ENCODE data around the gene ADAM17.
"Not testable (repeated sequence)": the region's sequence is repeated elsewhere in the genome, so short reads cannot be mapped to it uniquely, and the experiment has no call there.

ADAM17 gene

DNA sequence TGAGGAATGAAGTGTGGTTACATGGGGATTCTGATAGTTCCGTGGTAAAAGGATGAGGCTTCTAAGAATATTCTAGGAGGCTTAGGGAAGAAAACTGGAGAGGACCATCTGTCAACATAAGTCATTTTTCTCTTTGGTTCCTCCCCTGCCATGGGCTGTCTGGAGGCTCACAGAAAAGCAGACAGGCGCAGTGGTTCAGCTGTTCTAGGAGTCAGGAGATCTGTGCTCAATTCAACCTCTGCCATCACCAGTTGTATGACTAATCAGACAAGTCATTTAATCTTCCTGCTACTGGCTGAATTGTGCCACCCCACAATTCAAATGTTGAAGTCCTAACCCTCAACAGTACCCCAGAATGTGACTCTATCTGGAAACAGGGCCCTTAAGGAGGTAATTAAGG, 36.4 kb downstream of the ADAM17 start:
- H3K27ac ChIP-seq, result no peak overlapping the region
- no peak for TF ChIP-seq CTCF (IDR thresholded peaks at IDR 0.05)
- H2AFZ ChIP-seq, result no peak overlapping the region
- peaks cover 6% of the 10 kb centered on the region for H3K4me1 ChIP-seq
- no peaks in the 10 kb centered on the region for H3K79me2 ChIP-seq
- no peaks in the 10 kb centered on the region for H3K27me3 ChIP-seq (ENCODE audit: control insufficient read depth, insufficient read depth, low read length)
- no peak overlapping the region for H3K4me3 ChIP-seq (ENCODE audit: low read depth, low read length)
- no peaks in the 10 kb centered on the region for H3K36me3 ChIP-seq (ENCODE audit: control insufficient read depth, insufficient read depth, low read length)
- H3K9ac ChIP-seq, result no peak overlapping the region
- no peak overlapping the region for H3K4me2 ChIP-seq (ENCODE audit: low read length)
- no peaks in the 10 kb centered on the region for H3K9me3 ChIP-seq (ENCODE audit: control insufficient read depth, low read length)

- Histone ChIP-seq H3K9ac (no peak overlapping the region), H3K4me2 (ENCODE audit: low read length) (no peak overlapping the region), H3K4me1 (peaks cover 6% of the 10 kb centered on the region), H2AFZ (no peak overlapping the region), H3K79me2 (no peaks in the 10 kb centered on the region), H3K36me3 (ENCODE audit: control insufficient read depth, insufficient read depth, low read length) (no peaks in the 10 kb centered on the region), H3K4me3 (ENCODE audit: low read depth, low read length) (no peak overlapping the region), H3K9me3 (ENCODE audit: control insufficient read depth, low read length) (no peaks in the 10 kb centered on the region), H3K27me3 (ENCODE audit: control insufficient read depth, insufficient read depth, low read length) (no peaks in the 10 kb centered on the region), H3K27ac (no peak overlapping the region)
- no peak for TF ChIP-seq CTCF (IDR thresholded peaks at IDR 0.05)
Measured at GRCh38 chr2:9518780-9519179, 36.9 kb downstream of the ADAM17 start.

- no peak overlapping the region for H3K9ac ChIP-seq
- no peak overlapping the region for H3K27ac ChIP-seq
- H3K27me3 ChIP-seq (ENCODE audit: control insufficient read depth, insufficient read depth, low read length), result no peaks in the 10 kb centered on the region
- no peaks in the 10 kb centered on the region for H3K36me3 ChIP-seq (ENCODE audit: control insufficient read depth, insufficient read depth, low read length)
- H3K79me2 ChIP-seq, result peaks cover 4% of the 10 kb centered on the region
- H3K4me2 ChIP-seq (ENCODE audit: low read length), result no peak overlapping the region
- peaks cover 6% of the 10 kb centered on the region for H3K4me1 ChIP-seq
- no peak overlapping the region for H3K4me3 ChIP-seq (ENCODE audit: low read depth, low read length)
- H3K9me3 ChIP-seq (ENCODE audit: control insufficient read depth, low read length), result no peaks in the 10 kb centered on the region
- H2AFZ ChIP-seq, result no peak overlapping the region
- TF ChIP-seq CTCF (IDR thresholded peaks at IDR 0.05), result no peak
Measured at GRCh38 chr2:9518163-9518562, 37.5 kb downstream of the ADAM17 start.

DNA sequence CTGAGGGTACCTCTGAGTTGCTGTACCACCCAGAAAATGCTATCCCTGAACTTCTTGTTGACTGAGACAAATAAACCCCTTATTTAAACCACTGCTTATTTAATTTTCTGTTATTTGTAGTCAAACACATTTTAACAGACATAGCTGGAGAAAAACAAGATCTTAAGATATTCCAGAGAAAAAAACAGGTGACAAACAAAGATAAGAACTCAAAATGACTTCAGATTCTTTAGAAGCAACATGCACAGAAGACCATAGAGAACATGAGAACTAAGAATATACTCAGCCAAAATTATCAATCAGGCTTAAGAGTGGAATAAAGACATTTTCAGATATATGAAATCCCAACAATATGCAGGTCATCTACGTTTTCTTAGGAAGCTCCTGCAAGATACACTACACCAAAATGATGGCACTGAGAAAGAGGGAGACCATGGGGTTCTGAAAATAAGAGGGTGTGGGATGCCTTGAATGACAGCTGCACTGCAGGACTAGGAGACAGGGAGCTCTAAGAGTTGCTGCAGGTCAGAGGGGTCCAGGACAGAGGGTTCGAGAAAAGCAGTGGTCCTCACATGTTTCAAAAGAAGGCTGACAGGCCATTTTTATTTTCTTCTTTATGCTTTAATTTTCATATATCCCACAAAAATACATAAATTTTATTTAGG, 38.4 kb downstream of the ADAM17 start:
- H3K27me3 ChIP-seq (ENCODE audit: control insufficient read depth, insufficient read depth, low read length), result no peaks in the 10 kb centered on the region

DNA sequence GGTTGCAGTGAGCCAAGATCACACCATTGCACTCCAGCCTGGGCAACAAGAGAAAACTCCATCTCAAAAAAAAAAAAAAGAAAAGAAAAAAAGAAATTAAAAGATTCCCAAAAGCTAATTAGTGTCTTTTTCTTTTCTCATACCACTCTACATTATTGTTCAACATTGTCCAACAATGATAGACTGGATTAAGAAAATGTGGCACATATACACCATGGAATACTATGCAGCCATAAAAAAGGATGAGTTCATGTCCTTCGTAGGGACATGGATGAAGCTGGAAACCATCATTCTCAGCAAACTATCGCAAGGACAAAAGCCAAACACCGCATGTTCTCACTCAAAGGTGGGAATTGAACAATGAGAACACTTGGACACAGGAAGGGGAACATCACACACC, 41.7 kb downstream of the ADAM17 start:
- H3K27me3 ChIP-seq (ENCODE audit: control insufficient read depth, insufficient read depth, low read length); H3K9me3 ChIP-seq (ENCODE audit: control insufficient read depth, low read length); H3K27ac ChIP-seq; H3K36me3 ChIP-seq (ENCODE audit: control insufficient read depth, insufficient read depth, low read length); H3K4me1 ChIP-seq; H3K9ac ChIP-seq; H3K4me3 ChIP-seq (ENCODE audit: low read depth, low read length); H3K4me2 ChIP-seq (ENCODE audit: low read length); H2AFZ ChIP-seq: not testable (repeated sequence)
- peaks cover 14% of the 10 kb centered on the region for H3K79me2 ChIP-seq

More for the DNA sequence above, 38.4 kb downstream of the ADAM17 start:
- TF ChIP-seq CTCF (IDR thresholded peaks at IDR 0.05), result no peak
- H3K4me3 ChIP-seq (ENCODE audit: low read depth, low read length), result no peak overlapping the region
- H3K9me3 ChIP-seq (ENCODE audit: control insufficient read depth, low read length), result no peaks in the 10 kb centered on the region
- no peak overlapping the region for H3K9ac ChIP-seq
- H2AFZ ChIP-seq, result no peak overlapping the region
- peaks cover 6% of the 10 kb centered on the region for H3K4me1 ChIP-seq
- no peak overlapping the region for H3K27ac ChIP-seq
- H3K4me2 ChIP-seq (ENCODE audit: low read length), result no peak overlapping the region
- no peaks in the 10 kb centered on the region for H3K36me3 ChIP-seq (ENCODE audit: control insufficient read depth, insufficient read depth, low read length)
- H3K79me2 ChIP-seq, result peaks cover 8% of the 10 kb centered on the region
